ENCODE results near the gene HJV.

GRCh38 chr1:145991735-145992412, 29.7 kb downstream of the HJV start:
- TF ChIP-seq REST (IDR thresholded peaks at IDR 0.05; ENCODE audit: low read depth): no peak
- TF ChIP-seq ZBTB7A (IDR thresholded peaks at IDR 0.05; ENCODE audit: low read depth): no peak
- no peak for TF ChIP-seq TAF1 (IDR thresholded peaks at IDR 0.05; ENCODE audit: low read depth)
- TF ChIP-seq USF1 (IDR thresholded peaks at IDR 0.05): no peak

Measured in Ishikawa (cell line).